T-helper 1 cell (primary cell): Measurements from ENCODE around the gene DHX34.
"Not testable (repeated sequence)": the region's sequence is repeated elsewhere in the genome, so short reads cannot be mapped to it uniquely, and the experiment has no call there.

Experiments
- DNase-seq, 5 donors: peaks; one replicate each; pipeline ENCODE4 v3.0.0-alpha.2; 2012 to 2020

Gene DHX34

GRCh38 chr19:47331931-47332547 lies 17.1 kb upstream of the DHX34 start, which contains the start of gene C5AR2:
Gene C5AR2 (plus strand): TSS chr19:47332175. CDS start chr19:47340800, 8,625 bp downstream.
- no peak for DNase-seq

- peak in 1 of 5 donors; percentile 63 for DNase-seq
Observed at GRCh38 chr19:47336765-47337718, 12.1 kb upstream of the DHX34 start.

- DNase-seq, result no peak
Observed at GRCh38 chr19:47339196-47339880, 9.8 kb upstream of the DHX34 start.

GRCh38 chr19:47340477-47341208 lies 8.5 kb upstream of the DHX34 start:
- no peak for DNase-seq

- no peak for DNase-seq
Observed at GRCh38 chr19:47341734-47342133, 7.4 kb upstream of the DHX34 start.

GRCh38 chr19:47343194-47343802 lies 5.8 kb upstream of the DHX34 start:
- no peak for DNase-seq

- DNase-seq, result no peak
Observed at GRCh38 chr19:47344425-47344824, 4.7 kb upstream of the DHX34 start.

- DNase-seq, result not testable (repeated sequence)
Observed at GRCh38 chr19:47346024-47346423, 3.1 kb upstream of the DHX34 start.

GRCh38 chr19:47350630-47351029 lies 1.5 kb downstream of the DHX34 start:
- DNase-seq, result no peak

GRCh38 chr19:47351548-47351947 lies 2.4 kb downstream of the DHX34 start:
- no peak for DNase-seq

GRCh38 chr19:47352095-47352494 lies 3.0 kb downstream of the DHX34 start:
- no peak for DNase-seq

GRCh38 chr19:47353307-47353712 lies 4.2 kb downstream of the DHX34 start:
- DNase-seq, result no peak

- DNase-seq, result no peak
Observed at GRCh38 chr19:47356900-47357299, 7.8 kb downstream of the DHX34 start.

- DNase-seq, result no peak
Observed at GRCh38 chr19:47357788-47358680, 8.9 kb downstream of the DHX34 start.

- no peak for DNase-seq
Observed at GRCh38 chr19:47358936-47359335, 9.8 kb downstream of the DHX34 start.

- DNase-seq, result no peak
Observed at GRCh38 chr19:47362321-47362720, 13.2 kb downstream of the DHX34 start.

GRCh38 chr19:47363758-47364531 lies 14.8 kb downstream of the DHX34 start:
- no peak for DNase-seq

GRCh38 chr19:47365455-47365854 lies 16.3 kb downstream of the DHX34 start:
- not testable (repeated sequence) for DNase-seq

GRCh38 chr19:47370045-47370611 lies 21.0 kb downstream of the DHX34 start:
- DNase-seq, result no peak

- DNase-seq, result no peak
Observed at GRCh38 chr19:47371261-47371660, 22.1 kb downstream of the DHX34 start.
